Panc1 (cell line): ENCODE data around the gene CHRD. TPM values are rescaled to one million over a fixed set of nuclear protein-coding genes. Genes with fewer than 3 reads are reported as not detected.

ENCODE experiments used
- ATAC-seq: fragments of 200-7000 bp; cut with Tn5 transposase; 2 replicates; pipeline ENCODE4 v1.9.1; 2020; ENCODE audit warnings: mild to moderate bottlenecking, moderate library complexity
- BruUV-seq: library from RNA; stranded (reverse); fragments of 400-500 nt; replicated peaks from 2 replicates; lab custom pipeline; 2021; lab: Mats Ljungman, UMichigan
- CTCF ChIA-PET: fragments of 300-600 bp; sonication (Branson Sonifier 250); formaldehyde crosslinking; loops from one replicate; lab custom pipeline; 2022; ENCODE audit warnings: antibody characterized with exemption; lab: Charles Lee
- POLR2A ChIA-PET: fragments of 300-600 bp; sonication (Branson Sonifier 250); formaldehyde crosslinking; loops from one replicate; lab custom pipeline; 2022; ENCODE audit warnings: antibody characterized with exemption; lab: Charles Lee
- DNase-seq: peaks from one replicate; pipeline ENCODE4 v3.0.0-alpha.2; 2010; ENCODE audit warnings: low read depth, low spot score
- H3K27ac ChIP-seq: 2 replicates; pipeline ENCODE4 v1.5.1; 2011; ENCODE audit warnings: mild to moderate bottlenecking, low read length, inconsistent platforms
- H3K27me3 ChIP-seq: fragments of 200-500 bp; sonication (Bioruptor generic); 2 replicates; pipeline ENCODE4 v1.6.0; 2014; ENCODE audit warnings: low read length, inconsistent platforms; ENCODE audit not compliant: control insufficient read depth, insufficient read depth
- H3K36me3 ChIP-seq: fragments of 200-500 bp; sonication (Bioruptor generic); 2 replicates; pipeline ENCODE4 v1.5.1; 2014; ENCODE audit warnings: inconsistent platforms, mild to moderate bottlenecking, low read length, moderate library complexity; ENCODE audit not compliant: control insufficient read depth, insufficient read depth
- H3K4me1 ChIP-seq: 2 replicates; pipeline ENCODE4 v1.5.1; 2011; ENCODE audit warnings: inconsistent platforms, mild to moderate bottlenecking, low read length, moderate library complexity; ENCODE audit not compliant: control insufficient read depth, insufficient read depth
- H3K4me3 ChIP-seq, 2 experiments: 2 replicates each; pipeline ENCODE4 v1.5.1; 2011 to 2012; ENCODE audit warnings: low read depth in 2 of 2, low read length in 2 of 2, mild to moderate bottlenecking in 2 of 2, inconsistent platforms in 1 of 2, moderate library complexity in 1 of 2
- H3K9me3 ChIP-seq: fragments of 200-500 bp; sonication (Bioruptor generic); 2 replicates; pipeline ENCODE4 v1.5.1; 2014; ENCODE audit warnings: low read depth, mild to moderate bottlenecking, inconsistent platforms, low read length, moderate library complexity; ENCODE audit not compliant: control insufficient read depth, insufficient read depth
- CTCF ChIP-seq: fragments of 450-650 bp; IDR thresholded peaks from 2 replicates; pipeline ENCODE4 v1.5.1; 2017; ENCODE audit warnings: mild to moderate bottlenecking
- POLR2AphosphoS5 ChIP-seq: IDR thresholded peaks from 2 replicates; pipeline ENCODE4 v1.6.1; 2012; ENCODE audit warnings: mild to moderate bottlenecking, low read depth, low read length, moderate library complexity
- SIN3A ChIP-seq: IDR thresholded peaks from 2 replicates; pipeline ENCODE4 v1.6.1; 2012; ENCODE audit warnings: low read depth, mild to moderate bottlenecking, low read length, moderate library complexity, borderline replicate concordance; ENCODE audit not compliant: insufficient read depth
- TCF7L2 ChIP-seq: IDR thresholded peaks from 2 replicates; pipeline ENCODE4 v1.6.1; 2011; ENCODE audit warnings: mild to moderate bottlenecking, low read depth, low read length, inconsistent platforms
- in situ Hi-C: cut with HindIII; loops from 2 replicates; pipeline ENCODE4 v1.10.0; 2016; ENCODE audit warnings: low sequenced_read_pairs, low pct_unique_long_range_greater_than_20kb
- intact Hi-C: fragments of 100-400 bp; cut with micrococcal nuclease; formaldehyde crosslinking; loops from one replicate; pipeline ENCODE4 v1.10.0; 2022; ENCODE audit not compliant: unreplicated experiment
- total RNA-seq: library from RNA; stranded (reverse); gene quantifications from one replicate; pipeline ENCODE4 v1.2.1, GENCODE V29; 2021; ENCODE audit not compliant: unreplicated experiment
- TF ChIP-seq, protein P1 (sequence below), 2 experiments: IDR thresholded peaks; 2 replicates each; pipeline ENCODE4 v1.6.1; 2011 to 2012; ENCODE audit warnings: low read depth in 2 of 2, control low read depth in 1 of 2, low read length in 1 of 2, mild to moderate bottlenecking in 1 of 2, moderate library complexity in 1 of 2; ENCODE audit not compliant: insufficient read depth in 1 of 2

CHRD gene
- total RNA-seq, 1 experiment from 2014 or later, result 1.4 TPM

DNA sequence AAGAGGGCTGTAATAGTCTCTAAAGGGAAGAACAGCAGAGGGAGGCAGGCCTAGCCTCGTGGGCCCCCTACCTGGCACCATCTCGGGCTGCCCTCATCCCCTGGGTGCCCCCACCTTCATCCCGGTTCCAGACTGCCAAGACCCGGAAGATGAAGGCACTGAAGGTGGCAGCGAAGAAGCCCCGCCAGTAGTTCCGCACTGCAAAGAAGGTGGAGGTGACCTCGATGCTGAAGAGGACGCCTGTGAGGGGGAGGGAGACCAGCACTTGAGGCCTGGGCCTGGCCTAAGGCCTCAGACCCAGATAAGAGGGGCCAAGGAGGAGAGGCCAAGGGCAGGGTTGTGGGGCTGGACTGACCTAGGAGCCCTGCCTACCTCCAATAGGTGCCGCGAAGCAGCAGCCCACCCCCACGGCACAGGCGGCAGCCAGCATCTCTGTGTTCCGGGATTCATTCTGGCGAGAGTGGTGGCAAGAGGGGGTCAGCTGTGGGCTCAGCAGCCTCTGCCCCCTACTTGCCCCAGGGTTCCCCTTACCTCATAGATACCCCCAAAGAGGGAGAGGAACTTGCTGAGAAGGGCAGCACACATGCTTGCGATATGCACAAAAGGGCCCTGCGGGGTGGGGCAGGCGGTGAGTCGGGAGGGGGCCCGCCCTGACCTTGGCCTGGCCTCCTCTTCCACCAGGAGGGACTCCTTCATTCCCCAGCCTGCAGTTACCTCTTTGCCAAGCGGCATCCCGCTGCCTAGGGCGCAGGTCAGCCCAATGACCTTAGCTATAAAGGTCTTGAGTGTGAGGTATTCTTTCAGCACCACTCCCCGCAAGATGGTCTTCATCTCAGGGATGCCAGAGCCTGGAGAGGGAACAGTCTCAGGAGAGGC, 22.4 kb upstream of the CHRD start:
- POLR2A ChIA-PET, result no interaction called here
- no peak for DNase-seq
- H3K9me3 ChIP-seq, result no peaks in the 10 kb centered on the region
- intact Hi-C loops, result no loop called here
- no peaks in the 10 kb centered on the region; the same call in 1 of the 2 replicates for H3K36me3 ChIP-seq
- CTCF ChIA-PET, result no interaction called here
- in situ Hi-C loops, result no loop called here
- H3K27me3 ChIP-seq, result no peaks in the 10 kb centered on the region
- TF ChIP-seq TCF7L2 (no peak), CTCF (no peak), POLR2AphosphoS5 (no peak)
- TF ChIP-seq, protein P1, sequence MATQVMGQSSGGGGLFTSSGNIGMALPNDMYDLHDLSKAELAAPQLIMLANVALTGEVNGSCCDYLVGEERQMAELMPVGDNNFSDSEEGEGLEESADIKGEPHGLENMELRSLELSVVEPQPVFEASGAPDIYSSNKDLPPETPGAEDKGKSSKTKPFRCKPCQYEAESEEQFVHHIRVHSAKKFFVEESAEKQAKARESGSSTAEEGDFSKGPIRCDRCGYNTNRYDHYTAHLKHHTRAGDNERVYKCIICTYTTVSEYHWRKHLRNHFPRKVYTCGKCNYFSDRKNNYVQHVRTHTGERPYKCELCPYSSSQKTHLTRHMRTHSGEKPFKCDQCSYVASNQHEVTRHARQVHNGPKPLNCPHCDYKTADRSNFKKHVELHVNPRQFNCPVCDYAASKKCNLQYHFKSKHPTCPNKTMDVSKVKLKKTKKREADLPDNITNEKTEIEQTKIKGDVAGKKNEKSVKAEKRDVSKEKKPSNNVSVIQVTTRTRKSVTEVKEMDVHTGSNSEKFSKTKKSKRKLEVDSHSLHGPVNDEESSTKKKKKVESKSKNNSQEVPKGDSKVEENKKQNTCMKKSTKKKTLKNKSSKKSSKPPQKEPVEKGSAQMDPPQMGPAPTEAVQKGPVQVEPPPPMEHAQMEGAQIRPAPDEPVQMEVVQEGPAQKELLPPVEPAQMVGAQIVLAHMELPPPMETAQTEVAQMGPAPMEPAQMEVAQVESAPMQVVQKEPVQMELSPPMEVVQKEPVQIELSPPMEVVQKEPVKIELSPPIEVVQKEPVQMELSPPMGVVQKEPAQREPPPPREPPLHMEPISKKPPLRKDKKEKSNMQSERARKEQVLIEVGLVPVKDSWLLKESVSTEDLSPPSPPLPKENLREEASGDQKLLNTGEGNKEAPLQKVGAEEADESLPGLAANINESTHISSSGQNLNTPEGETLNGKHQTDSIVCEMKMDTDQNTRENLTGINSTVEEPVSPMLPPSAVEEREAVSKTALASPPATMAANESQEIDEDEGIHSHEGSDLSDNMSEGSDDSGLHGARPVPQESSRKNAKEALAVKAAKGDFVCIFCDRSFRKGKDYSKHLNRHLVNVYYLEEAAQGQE (IDR thresholded peaks at IDR 0.05; ENCODE audit: insufficient read depth in 1 of 2, low read depth in 2 of 2, low read length in 1 of 2), result no peak
- no peak overlapping the region for H3K27ac ChIP-seq
- ATAC-seq, result no peak
- no peak overlapping the region for H3K4me3 ChIP-seq
- BruUV-seq, result no TSS peak
- H3K4me1 ChIP-seq, result peaks cover 6% of the 10 kb centered on the region

DNA sequence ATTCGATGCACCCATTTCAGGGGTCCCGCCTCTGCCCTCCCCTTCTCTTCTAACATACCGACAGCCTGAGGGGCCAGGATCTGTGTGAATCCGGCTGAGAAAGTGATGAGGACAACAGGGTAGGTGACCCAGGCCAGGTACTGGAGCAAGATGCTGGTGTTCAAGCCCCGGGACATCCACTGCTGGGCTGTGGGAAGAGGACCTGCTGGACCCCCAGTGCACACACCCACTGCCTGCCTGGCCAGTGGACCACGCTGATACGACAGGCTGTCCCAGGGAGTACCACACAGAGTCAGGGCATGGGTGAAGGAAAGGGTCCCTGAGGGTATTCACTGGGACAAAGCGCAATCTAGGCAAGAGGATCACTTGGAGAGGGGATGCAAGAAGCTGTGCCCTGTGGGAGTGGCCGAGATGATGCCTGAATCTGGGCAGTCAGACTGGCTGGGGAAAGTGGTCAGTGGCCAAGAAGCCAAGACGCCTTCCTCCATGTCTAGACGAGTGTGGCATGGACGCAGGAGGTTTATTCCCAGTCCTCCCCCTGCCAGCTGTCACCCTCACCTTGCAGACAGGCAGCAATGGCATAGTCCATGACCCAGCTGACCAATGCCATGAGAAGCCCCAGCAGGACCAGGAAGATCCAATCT, 21.6 kb upstream of the CHRD start:
- no TSS peak for BruUV-seq
- Histone ChIP-seq H3K4me1 (peaks cover 6% of the 10 kb centered on the region), H3K27me3 (no peaks in the 10 kb centered on the region), H3K4me3 (no peak overlapping the region), H3K36me3 (no peaks in the 10 kb centered on the region; the same call in 1 of the 2 replicates), H3K9me3 (no peaks in the 10 kb centered on the region), H3K27ac (no peak overlapping the region)
- TF ChIP-seq CTCF, result no peak
- TF ChIP-seq POLR2AphosphoS5, result no peak
- TF ChIP-seq, protein P1 (IDR thresholded peaks at IDR 0.05; ENCODE audit: insufficient read depth in 1 of 2, low read depth in 2 of 2, low read length in 1 of 2), result no peak
- TF ChIP-seq TCF7L2, result no peak
- no peak for TF ChIP-seq SIN3A
- CTCF ChIA-PET, result no interaction called here
- in situ Hi-C loops, result no loop called here
- POLR2A ChIA-PET, result no interaction called here
- intact Hi-C loops, result no loop called here
- DNase-seq (no peak), ATAC-seq (no peak)
